ENCODE data around the gene CDC42EP1. TPM values are rescaled to one million over a fixed set of nuclear protein-coding genes. Genes with fewer than 3 reads are reported as not detected.
A peak's percentile ranks its signal among the peaks of the same experiment; 100 is the strongest.
"Not testable (repeated sequence)": the region's sequence is repeated elsewhere in the genome, so short reads cannot be mapped to it uniquely, and the experiment has no call there.

Gene CDC42EP1
- polyA plus RNA-seq, 1 experiment: 36.3 TPM

DNA sequence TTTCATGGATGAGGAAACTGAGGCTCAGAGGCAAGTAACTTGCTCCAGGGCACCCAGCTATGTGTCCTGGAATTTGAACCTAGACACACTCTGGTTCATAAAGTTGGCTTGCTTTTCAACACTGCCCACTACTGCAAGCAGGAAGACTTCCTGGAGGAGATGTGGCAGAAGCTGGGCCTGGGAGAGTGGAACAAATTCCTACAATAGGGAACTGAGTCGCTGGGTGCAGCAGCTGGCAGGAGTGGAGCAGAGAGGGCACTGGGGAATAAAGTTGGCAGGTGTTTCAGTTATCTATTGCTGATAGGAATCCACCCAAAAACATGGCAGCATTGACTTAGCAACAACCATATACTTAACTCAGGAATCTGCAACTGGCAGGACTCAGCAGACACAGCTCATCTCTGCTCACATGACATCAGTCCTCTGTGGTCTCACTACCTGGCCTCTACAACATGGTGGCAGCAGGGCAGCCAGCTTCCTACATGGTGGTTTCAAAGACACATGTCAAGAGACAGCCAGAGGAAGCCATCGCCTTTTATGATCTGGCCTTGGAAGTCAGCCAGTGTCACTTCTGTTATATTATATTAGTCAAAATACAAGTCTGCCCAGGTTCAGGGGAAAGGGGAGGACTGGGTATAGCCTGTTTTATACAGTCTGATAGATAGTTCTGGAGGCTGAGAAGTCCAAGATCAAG, 30.5 kb upstream of the CDC42EP1 start:
- no peak for DNase-seq (ENCODE audit: low read depth)
- TF ChIP-seq, protein P1, sequence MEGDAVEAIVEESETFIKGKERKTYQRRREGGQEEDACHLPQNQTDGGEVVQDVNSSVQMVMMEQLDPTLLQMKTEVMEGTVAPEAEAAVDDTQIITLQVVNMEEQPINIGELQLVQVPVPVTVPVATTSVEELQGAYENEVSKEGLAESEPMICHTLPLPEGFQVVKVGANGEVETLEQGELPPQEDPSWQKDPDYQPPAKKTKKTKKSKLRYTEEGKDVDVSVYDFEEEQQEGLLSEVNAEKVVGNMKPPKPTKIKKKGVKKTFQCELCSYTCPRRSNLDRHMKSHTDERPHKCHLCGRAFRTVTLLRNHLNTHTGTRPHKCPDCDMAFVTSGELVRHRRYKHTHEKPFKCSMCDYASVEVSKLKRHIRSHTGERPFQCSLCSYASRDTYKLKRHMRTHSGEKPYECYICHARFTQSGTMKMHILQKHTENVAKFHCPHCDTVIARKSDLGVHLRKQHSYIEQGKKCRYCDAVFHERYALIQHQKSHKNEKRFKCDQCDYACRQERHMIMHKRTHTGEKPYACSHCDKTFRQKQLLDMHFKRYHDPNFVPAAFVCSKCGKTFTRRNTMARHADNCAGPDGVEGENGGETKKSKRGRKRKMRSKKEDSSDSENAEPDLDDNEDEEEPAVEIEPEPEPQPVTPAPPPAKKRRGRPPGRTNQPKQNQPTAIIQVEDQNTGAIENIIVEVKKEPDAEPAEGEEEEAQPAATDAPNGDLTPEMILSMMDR (IDR thresholded peaks at IDR 0.05; ENCODE audit: insufficient read depth, low read depth, low read length): no peak
- no peaks in the 10 kb centered on the region for H3K36me3 ChIP-seq (ENCODE audit: control insufficient read depth, insufficient read depth, low read length)
- CTCF ChIA-PET: interaction anchor here (0.6 to 1.8 kb wide), 4 partner anchors 15 to 74 kb away, joined by 3 to 6 read pairs (median 3); no protein-coding TSS in a partner anchor
- no peaks in the 10 kb centered on the region for H3K27me3 ChIP-seq (ENCODE audit: control insufficient read depth, insufficient read depth, low read length)
- no peak overlapping the region for H3K4me3 ChIP-seq (ENCODE audit: low read depth, low read length)
- POLR2A ChIA-PET: no interaction called here

DNA sequence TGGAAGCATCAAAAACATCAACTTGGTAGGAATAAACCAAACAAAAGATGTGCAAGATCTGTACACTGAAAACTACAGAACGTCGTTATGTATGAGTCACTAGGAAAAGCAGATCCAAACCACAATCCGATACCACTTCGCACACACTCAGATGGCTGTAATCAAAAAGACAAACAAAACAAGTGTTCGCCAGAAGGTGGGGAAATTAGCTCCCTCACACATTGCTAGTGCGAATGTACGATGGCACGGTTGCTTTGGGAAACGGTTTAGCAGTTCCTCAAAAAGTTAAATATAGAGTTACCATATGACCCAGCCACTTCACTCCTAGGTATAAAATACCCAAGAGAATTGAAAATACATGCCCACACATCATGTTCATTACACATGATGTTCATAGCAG, 26.3 kb upstream of the CDC42EP1 start:
- ChIA-PET CTCF (interaction anchor here (0.7 to 1.4 kb wide), 3 partner anchors 58 to 110 kb away, joined by 3 to 7 read pairs (median 3); no protein-coding TSS in a partner anchor), POLR2A (interaction anchor here (0.6 kb wide), 1 partner anchor 203 kb away, joined by 3 read pairs; no protein-coding TSS in a partner anchor)
- H3K27me3 ChIP-seq (ENCODE audit: control insufficient read depth, insufficient read depth, low read length): no peaks in the 10 kb centered on the region
- TF ChIP-seq, protein P1 (IDR thresholded peaks at IDR 0.05; ENCODE audit: insufficient read depth, low read depth, low read length): no peak
- no peaks in the 10 kb centered on the region for H3K36me3 ChIP-seq (ENCODE audit: control insufficient read depth, insufficient read depth, low read length)
- no peak for DNase-seq (ENCODE audit: low read depth)
- H3K4me3 ChIP-seq (ENCODE audit: low read depth, low read length): no peak overlapping the region

DNA sequence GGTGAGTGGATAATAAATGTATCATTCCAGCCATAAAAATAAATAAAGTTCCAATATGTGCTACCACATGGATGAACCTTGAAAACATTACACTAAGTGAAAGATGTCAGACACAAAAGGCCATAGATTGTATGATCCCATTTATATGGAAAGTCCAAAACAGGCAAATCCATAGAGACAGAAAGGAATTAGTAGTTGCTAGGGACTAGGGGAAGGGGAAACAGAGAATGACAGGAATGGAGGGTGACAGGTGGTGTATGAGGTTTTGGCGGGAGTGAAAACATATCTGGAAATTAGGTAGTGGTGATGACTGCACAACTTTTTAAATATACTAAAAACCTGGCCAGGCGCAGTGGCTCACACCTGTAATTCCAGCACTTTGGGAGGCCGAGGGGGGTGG, 25.8 kb upstream of the CDC42EP1 start:
- ChIA-PET POLR2A (no interaction called here), CTCF (interaction anchor here (0.9 to 1.4 kb wide), 2 partner anchors 58 to 72 kb away, joined by 3 to 7 read pairs; no protein-coding TSS in a partner anchor)
- Histone ChIP-seq H3K4me3 (ENCODE audit: low read depth, low read length) (no peak overlapping the region), H3K27me3 (ENCODE audit: control insufficient read depth, insufficient read depth, low read length) (no peaks in the 10 kb centered on the region), H3K36me3 (ENCODE audit: control insufficient read depth, insufficient read depth, low read length) (no peaks in the 10 kb centered on the region)
- TF ChIP-seq, protein P1 (IDR thresholded peaks at IDR 0.05; ENCODE audit: insufficient read depth, low read depth, low read length): no peak
- DNase-seq (ENCODE audit: low read depth): no peak

DNA sequence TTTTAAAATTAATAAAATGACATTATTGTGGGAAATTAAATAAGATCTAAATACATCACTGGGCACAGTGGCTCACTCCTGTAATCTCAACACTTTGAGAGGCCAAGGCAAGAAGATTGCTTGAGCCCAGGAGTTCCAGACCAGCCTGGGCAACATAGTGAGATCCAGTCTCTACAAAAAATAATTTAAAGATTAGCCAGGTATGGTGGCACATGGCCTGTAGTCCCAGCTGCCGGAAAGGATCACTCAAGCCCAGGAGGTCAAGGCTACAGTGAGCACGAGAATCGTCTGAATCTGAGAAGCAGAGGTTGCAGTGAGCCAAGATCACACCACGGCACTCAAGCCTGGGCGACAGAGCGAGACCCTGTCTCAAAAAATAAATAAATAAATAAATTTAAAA, 25.1 kb upstream of the CDC42EP1 start:
- CTCF ChIA-PET: interaction anchor here (0.9 kb wide), 1 partner anchor 72 kb away, joined by 3 read pairs; no protein-coding TSS in a partner anchor
- POLR2A ChIA-PET: no interaction called here
- TF ChIP-seq, protein P1 (IDR thresholded peaks at IDR 0.05; ENCODE audit: insufficient read depth, low read depth, low read length): no peak
- H3K36me3 ChIP-seq (ENCODE audit: control insufficient read depth, insufficient read depth, low read length): no peaks in the 10 kb centered on the region
- H3K27me3 ChIP-seq (ENCODE audit: control insufficient read depth, insufficient read depth, low read length): no peaks in the 10 kb centered on the region
- H3K4me3 ChIP-seq (ENCODE audit: low read depth, low read length): no peak overlapping the region
- DNase-seq (ENCODE audit: low read depth): no peak

DNA sequence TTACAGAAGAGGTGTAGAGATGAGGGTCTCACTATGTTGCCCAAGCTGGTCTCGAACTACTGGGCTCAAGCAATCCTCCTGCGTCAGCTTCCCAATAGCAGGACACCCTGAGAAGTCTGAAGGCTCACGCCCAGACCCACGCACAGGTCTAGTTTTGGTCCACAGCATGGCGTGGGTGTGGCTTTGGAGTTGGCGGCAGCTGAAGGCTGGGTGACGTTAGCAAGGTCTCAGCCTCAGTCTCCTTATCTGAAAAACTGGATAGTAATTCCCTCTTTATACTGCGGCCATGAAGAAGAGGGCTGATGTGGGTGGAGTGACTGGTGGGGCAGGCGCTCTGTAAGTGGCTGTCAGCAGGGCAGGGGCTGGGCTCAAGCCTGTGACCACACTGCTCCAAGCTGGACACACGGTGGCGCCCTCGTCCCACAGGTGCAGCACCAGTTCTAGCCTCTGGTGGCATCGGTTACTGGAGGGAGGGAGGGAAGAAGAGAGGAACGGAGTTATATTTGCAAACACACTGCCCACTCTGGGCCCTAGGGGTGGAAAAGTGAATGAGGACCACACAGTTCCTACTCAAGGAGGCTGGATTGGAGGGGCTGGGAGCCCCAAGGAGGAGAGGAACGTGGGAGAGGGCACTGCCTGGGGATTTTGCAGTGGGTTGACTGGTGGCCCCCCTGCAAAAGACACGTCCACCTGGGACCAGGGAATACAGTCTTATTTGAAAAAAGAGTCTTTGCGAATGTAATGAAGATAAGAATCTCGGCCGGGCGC, 21.5 kb upstream of the CDC42EP1 start:
- TF ChIP-seq, protein P1 (IDR thresholded peaks at IDR 0.05; ENCODE audit: insufficient read depth, low read depth, low read length): peak; percentile 93
- H3K27me3 ChIP-seq (ENCODE audit: control insufficient read depth, insufficient read depth, low read length): no peaks in the 10 kb centered on the region
- H3K36me3 ChIP-seq (ENCODE audit: control insufficient read depth, insufficient read depth, low read length): no peaks in the 10 kb centered on the region
- POLR2A ChIA-PET: no interaction called here
- DNase-seq (ENCODE audit: low read depth): peak; percentile 45
- CTCF ChIA-PET: interaction anchor here (0.6 to 16.8 kb wide), 24 partner anchors 12 to 325 kb away, joined by 3 to 551 read pairs (median 4); partner anchors contain the start of genes CARD10 and CDC42EP1
- no peak overlapping the region for H3K4me3 ChIP-seq (ENCODE audit: low read depth, low read length)

DNA sequence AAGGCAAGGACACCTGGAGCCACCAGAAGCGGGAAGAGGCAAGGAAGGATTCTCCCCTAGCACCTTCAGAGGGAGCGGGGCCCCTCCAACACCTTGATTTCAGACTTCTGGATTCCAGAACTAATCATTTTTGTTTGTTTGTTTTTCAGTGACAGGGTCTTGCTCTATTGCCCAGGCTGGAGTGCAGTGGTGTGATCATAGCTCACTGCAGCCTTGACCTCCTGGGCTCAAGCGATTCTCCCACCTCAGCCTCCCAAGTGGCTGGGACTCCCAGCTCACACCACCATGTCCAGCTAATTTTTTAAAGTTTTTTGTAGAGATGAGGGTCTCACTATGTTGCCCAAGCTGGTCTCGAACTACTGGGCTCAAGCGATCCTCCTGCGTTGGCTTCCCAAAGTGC, 20.5 kb upstream of the CDC42EP1 start:
- H3K36me3 ChIP-seq (ENCODE audit: control insufficient read depth, insufficient read depth, low read length); DNase-seq (ENCODE audit: low read depth); H3K27me3 ChIP-seq (ENCODE audit: control insufficient read depth, insufficient read depth, low read length); POLR2A ChIA-PET; H3K4me3 ChIP-seq (ENCODE audit: low read depth, low read length): not testable (repeated sequence)
- CTCF ChIA-PET: interaction anchor here (0.8 to 16.8 kb wide), 14 partner anchors 12 to 324 kb away, joined by 3 to 551 read pairs (median 6); partner anchors contain the start of genes CARD10, CDC42EP1 and GGA1

DNA sequence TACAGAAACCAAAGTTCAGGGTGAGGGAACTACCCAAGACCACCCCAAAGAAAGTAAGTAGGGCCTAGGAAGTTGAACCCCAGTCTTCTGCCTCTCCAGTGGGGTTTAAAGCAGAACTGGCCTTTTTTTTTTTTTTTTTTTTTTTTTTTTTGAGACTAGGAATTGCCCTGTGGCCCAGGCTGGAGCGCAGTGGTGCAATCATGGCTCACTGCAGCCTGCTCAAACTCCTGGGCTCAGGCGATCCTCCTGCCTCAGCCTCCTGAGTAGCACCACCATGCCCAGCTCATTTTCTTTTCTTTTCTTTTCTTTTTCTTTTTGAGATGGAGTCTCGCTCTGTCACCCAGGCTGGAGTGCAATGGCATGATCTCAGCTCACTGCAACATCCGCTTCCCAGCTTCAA, 17.9 kb upstream of the CDC42EP1 start:
- DNase-seq (ENCODE audit: low read depth); H3K4me3 ChIP-seq (ENCODE audit: low read depth, low read length); H3K27me3 ChIP-seq (ENCODE audit: control insufficient read depth, insufficient read depth, low read length); H3K36me3 ChIP-seq (ENCODE audit: control insufficient read depth, insufficient read depth, low read length): not testable (repeated sequence)
- CTCF ChIA-PET: interaction anchor here (1.0 to 16.8 kb wide), 6 partner anchors 24 to 139 kb away, joined by 3 to 551 read pairs (median 17); partner anchors contain the start of genes CDC42EP1 and GGA1
- POLR2A ChIA-PET: interaction anchor here (1.5 kb wide), 1 partner anchor 33 kb away, joined by 5 read pairs; no protein-coding TSS in a partner anchor

Data from BJ (cell line).